GM19324 (cell line): ENCODE data around the gene SLX9.

ENCODE experiments used
- ATAC-seq: cut with Tn5 transposase; IDR thresholded peaks from one replicate; pipeline ENCODE4 v1.9.1; 2021; ENCODE audit warnings: mild to moderate bottlenecking, moderate library complexity; ENCODE audit not compliant: unreplicated experiment, low FRiP score

Gene SLX9

DNA sequence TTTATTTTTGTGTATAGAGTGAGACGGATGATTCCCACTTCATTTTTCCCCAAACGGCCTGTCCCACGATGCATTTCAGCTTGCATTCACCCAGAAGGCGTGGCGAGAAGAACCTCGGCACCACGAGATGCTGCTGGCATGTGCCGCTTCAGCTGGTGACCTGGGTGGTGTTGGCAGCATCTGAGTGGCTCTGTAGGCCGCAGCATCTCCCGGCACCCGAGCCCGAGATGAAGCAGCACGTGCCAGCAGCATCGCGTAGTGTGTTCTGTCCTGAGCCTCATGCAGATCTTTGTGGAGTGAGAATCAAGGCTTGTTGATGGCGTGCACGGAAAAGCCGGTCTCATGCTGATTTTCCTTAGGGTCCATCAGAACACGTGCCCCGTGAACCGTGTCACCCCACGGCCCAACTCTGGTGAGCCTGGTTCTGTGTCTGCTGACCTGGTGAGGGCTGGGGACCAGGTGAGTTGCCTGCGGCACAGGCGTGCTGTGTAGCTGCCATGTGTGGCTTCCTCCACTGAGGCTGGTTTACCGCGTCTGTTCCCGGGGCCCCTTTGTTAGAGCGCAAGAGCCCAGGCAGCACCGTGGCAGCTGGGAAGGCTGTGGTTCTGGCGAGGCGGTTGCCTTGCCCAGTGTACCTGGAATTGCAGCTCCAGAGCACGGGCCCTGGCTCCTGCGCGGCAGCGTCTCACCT is 16.7 kb downstream of the SLX9 start:
- ATAC-seq = no peak

DNA sequence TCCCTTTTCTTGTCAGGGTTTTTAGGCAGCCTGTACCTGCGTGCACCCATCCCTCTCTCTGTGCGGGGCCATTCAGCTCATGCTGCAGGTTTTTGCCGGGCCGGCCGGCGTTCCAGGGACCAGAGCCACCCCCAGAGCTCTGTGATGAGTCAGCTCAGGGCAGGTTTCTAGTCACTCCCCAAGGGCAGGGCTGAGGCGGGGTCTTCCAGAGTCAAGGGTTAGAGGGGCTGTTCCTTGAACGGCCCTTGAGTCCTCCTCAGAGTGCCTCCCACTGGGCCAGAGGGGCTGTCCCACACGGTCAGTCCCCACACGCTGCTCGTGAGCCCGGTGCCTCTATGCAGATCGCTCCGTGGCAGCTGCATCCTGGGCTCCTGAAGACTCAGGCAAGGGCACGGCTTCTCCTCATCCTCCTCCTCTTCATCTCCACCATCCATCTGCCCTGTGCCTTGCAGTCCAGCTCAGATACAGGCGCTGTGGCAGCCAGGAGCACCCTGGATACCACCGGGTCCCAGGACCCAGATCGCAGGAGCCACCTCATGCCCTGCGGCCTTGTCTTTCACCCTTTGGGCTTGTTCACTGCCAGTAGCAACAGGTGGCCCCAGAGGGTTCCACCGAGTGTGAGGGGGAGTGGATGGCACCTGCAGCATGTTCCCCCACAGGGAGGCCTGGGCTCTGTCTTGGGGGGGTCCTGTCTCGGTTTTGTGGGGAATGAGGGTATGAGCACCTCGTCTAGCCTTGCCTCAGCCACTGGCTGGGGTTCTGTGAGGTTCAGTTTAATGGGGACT is 17.4 kb downstream of the SLX9 start:
- no peak for ATAC-seq

DNA sequence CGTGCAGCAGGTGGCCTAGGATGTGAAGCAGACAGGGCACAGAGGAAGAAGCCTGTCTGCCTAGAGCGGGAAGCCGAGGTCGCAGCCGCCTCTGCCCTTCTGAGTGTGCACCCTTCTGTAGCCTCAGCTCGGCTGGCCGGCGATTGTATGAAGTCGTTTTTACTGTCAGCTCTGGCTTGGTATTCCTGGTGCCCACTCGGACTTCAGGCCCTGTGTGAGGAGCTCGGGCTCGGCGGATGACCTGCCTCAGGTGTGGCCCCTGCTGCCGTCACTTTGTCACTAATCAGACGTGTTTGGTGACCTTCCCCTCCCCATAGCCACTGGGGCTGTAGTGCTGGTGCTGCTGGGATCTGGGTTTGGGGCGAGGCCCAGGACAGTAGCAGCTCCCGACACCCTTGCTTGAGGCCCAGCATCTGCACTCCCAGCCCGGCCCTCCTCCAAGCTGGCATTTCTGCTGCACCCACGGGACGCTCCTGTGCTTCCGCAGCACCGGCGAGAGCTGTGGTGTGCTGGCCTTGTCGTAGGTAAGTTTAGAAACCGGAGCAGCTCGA is 18.1 kb downstream of the SLX9 start:
- no peak for ATAC-seq

DNA sequence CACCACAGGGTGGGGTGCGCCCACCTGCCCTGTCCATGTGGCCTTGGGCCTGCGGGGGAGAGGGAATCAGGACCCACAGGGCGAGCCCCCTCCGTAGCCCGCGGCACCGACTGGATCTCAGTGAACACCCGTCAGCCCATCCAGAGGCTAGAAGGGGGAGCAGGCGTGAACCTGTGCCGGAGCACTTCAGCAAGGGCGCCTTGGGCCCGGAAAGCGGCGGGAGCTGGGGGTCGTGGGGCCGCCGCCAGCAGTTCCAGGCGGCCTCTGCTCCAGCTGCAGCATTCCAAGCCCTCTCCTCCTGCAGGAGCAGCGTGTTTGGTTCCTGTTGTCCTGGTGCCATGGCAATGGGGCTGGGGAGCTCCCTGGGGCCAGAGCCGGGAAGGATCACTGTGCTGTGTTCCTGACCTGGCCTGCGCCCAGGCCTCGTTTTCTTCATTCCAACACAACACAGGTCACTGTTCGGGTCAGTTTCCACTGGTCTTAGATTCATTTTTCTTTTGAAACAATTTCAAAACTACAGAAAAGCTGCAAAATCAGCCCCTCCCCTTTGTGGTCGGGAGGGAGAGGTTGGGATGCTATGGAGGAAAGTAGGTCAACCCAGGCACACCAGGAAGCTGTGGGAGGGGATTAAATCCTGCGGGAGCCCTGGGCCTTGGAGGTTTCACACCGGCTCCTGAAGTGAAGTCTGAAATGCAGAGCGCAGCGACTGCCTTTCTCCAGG is 18.8 kb downstream of the SLX9 start:
- ATAC-seq = no peak

DNA sequence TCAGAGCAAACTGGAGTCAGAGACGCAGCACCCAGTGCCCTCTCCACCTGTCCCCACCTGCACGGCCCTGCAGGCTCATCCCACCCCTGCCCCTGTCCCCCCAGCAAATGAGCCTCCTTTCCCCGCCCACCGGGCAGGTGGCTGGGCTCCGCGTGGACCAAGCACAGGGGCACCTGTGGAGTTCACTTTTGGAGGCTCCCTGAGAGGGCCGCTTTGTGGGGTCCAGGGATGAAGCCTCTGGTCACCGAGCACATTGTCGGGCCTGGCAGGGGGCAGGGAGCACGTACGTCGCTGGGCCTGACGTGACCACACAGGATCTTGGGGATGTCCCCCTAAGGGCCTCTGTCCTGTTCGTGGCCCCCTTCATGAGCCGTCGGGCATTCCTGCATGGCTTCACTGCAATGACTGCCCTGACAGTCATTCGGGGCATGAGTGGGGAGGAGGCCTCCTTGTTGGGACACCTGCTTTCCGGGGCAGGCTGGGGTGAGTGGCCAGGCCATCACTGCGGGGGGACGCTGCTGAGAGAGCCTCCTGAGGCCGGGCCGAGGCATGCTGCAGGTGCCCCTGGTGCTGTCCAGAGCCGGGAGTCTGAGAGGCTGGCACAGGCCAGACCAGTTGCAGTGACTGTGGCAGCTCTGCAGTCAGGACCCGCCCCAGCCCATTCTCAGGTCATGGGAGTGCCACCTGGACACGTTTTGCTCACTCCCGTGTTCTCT is 19.7 kb downstream of the SLX9 start:
- no peak for ATAC-seq

DNA sequence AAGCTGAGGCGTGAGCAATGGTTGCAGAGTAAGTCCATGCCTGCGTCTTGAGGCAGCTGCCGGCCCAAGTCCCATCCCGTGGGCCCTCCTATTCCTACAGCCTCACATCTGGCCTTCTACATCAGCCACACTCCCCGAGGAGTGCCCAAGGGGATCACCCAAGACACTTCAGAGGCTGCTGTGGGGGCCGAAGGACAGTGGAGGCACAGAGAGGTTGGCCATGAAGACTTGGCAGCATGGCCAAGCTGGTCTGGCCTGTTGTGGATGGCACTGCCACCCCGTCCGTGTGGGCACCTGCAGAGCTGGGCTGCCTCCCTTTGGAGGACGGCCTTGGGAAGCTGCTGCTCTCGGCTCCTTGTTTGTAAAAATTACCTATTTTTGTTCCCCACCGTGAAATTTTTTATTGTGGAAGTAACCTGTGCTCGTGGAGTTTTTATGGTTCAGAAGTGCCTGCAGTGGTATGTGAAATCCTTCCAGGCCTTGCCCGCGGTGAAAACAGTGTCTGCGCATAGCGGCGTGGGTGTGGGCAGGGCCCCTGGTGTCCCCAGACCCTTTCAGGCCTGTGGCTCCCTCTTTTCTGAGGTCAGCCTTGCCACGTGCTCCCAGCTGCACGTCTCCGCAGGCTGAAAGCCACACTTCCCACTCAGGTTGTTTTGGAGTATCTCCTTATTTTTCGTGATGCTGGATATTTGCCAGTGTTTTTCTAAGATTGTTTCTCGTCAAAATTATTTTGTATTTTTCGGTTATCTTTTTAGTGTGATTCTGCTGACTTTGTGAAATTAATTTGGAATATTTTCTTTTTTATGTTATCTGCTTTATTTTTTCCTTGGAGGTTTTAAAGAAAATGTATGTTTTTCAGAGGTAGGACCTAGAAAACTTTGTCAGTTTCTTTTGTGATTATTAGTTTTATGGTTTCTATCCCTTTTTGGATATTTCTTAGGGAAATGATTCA is 20.6 kb downstream of the SLX9 start:
- no peak for ATAC-seq

DNA sequence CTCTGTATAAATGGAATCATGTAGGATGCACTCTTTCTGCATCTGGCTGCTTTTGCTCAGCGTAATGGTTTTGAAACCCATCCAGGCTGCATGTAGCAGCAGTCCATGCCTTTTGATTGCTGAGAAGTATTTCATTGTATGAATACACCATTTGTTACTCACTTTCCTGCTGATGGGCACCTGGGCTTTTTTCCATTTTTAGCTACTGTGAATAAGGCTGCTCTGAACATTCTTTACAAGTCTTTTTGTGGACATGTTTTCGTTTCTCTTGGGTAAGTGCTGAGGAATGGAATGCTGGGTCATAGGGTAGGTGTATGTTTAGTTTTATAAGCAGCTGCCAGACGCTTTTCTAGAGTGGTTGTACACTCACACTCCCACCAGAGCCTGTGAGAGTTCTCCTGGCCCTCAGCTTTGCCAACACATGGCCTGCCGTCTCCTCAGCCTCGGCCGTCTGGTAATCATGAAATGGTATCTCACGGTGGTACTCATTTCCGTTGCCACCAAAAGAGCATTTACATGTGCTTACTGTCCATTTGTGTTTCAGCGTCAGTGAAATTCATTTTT is 22.7 kb downstream of the SLX9 start:
- ATAC-seq = no peak

DNA sequence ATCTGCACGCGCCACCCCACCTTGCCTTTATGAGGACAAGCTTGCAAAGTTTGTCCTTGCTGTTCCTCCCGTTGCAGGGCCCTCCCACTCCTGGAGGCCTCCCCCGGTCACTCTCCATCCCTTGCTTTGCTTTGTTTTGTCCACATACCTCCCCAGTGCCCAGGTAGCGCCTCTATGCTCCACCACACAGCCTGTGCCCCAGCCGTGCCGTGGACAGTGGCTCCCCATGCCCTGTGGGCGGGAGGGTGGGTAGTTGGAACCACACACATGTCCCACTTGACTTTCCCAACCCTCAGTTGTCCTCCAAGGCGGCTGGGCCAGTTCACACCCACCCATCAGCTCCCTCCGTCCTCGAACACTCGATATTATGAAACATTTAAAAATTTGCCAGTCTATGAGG is 24.6 kb downstream of the SLX9 start:
- no peak for ATAC-seq

DNA sequence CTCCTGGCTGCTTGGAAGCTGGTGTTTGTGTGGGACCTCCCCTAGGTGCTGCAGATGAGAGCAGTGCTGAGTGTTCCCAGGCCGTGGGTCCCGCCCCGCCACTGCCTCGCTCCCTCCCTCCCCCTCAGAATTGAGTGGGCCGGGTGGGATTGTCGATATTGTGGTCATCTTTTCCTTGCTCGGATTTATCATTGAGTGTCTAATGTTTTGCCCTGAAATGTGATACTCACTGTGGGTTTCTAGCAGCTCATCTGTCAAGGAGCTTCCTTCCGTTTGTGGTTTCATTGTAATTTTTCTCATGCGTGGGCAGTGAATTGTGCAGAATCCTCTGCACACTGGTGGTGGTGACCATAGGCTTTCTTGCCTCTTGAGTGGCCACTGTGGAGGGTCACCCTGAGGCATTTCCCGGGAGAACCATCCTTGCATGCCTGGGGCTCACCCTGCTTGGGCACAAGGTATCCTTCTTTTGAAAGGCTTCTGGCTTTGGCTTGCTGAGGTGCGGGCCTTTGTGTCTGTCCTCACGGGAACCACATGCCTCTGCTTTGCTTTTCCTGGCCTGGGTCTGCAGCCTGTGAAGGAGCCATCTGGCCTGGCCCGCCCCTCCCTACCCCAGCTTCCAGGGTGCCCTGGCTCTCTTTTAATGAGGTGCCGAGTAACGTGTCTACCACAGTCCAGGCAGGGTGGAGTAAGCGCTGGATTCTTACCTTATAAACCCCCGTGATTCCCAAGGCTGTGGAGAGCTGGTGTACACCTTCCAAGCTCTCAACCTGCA is 25.6 kb downstream of the SLX9 start:
- no peak for ATAC-seq

DNA sequence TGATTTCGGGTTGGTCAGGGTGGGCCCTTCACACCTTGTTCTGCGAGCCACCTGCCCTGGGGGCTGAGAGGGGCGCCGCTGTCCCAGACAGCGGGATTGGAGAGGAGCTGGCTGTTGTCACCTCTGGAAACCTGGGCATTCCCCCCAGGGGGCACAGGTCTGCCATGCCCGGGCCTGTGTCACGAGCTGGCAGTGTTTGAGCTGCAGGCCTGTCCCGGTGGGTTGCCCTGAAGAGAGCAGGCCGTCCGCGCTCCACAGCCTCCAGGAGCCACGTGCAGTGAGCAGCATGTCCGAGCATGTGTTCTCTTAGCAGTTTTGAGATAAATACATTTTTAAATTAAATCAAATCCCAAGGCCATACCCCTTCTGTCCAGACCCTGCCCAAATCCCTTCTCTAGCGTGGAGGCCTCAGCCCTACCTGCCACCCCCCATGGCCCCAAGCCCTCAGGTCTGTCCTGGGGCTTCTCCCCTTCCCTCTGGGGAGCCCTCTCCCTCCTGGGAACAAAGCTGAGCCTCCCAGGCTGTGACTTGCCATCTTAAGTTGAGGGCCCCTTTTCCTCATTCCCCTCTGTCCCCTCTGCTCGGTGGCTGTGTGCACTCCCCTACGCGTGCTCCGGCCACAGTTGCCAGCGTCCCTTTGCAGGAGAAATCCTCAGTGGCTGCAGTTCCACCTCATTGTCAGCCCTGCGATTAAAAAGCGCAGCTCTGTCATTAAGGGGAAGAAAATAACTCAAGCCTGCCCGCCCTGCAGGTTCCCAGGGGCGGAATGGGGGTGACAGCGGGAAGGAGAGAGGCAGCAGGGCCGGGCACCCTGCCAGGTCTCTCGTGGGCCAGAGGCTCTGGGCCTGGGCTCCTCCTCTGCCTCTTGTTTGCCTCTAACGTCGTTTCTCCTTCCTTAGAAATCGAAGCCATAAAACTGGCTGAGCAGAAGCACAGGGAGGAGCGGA is 26.6 kb downstream of the SLX9 start:
- no peak for ATAC-seq

DNA sequence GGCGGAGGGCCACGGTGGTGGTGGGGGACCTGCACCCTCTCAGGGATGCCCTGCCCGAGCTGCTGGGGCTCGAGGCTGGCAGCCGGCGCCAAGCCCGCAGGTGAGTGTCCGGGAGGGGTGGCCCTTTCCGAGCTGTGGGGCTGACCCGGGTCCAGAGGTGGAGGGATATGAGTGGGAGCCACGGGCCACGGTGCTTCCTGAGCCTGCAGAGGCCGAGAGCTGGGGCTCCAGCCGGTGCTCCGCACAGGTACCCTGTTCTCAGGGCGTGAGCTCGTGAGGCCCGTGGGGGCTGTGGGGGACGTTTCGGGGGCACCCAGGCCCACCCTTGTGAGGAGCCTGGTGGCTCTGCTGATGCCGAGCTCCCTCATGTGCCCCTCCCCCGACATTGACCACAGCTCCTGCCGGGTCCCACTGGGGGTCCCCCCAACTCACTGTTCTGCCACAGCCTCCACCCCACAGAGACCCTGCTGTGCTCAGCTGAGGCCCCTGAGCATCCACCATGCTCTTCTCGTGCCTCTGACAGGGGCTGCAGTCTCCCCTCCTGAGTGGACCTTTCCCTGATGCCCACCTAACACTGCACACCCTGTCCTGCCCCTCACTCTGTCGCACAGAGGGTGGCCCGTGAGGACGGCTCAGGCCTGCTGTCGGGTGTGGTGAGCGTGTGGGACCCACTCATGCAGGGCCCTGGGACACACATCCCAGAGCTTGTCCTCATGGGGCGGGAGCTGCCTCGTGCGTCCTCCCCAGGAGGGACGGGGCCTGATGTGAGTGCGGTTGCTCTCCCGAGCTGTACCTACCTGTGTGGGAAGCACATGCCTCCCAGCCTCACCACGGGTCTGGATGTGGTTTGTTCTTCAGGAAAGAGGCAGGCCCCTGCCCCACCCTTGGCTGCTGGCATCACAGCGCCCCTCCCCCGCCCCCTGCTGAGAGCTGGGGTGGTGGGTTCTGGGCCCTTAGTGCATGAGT is 27.5 kb downstream of the SLX9 start:
- ATAC-seq = no peak

DNA sequence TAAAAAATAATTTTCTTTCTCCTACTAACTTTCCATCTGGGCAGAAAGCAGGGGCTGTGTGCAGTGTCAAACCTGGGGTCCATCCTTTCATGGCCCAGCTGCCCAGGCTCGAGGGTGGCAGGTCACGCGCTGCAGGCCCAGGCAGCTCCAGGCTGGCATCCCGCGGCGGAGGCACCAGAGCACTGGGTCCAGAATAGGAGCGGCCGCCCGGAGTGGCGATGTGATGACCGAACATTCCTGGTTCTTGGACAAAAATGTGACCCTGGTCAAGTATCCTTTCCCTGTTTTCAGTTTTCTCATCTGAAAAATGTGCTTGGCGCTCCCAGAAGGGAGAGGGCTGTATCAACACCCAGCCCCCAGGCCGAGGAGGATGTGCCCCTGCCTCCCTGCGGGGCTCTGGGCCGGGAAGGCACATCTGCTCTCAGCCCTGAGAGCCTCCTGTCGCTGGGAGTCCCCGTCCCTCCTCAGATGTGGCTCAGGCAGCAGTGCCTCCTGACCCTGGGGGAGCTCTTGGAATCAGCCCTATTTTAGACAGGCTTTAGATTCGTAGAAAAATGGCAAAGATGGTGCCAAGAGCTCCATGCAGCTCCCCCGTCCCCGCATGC is 29.3 kb downstream of the SLX9 start:
- no peak for ATAC-seq

DNA sequence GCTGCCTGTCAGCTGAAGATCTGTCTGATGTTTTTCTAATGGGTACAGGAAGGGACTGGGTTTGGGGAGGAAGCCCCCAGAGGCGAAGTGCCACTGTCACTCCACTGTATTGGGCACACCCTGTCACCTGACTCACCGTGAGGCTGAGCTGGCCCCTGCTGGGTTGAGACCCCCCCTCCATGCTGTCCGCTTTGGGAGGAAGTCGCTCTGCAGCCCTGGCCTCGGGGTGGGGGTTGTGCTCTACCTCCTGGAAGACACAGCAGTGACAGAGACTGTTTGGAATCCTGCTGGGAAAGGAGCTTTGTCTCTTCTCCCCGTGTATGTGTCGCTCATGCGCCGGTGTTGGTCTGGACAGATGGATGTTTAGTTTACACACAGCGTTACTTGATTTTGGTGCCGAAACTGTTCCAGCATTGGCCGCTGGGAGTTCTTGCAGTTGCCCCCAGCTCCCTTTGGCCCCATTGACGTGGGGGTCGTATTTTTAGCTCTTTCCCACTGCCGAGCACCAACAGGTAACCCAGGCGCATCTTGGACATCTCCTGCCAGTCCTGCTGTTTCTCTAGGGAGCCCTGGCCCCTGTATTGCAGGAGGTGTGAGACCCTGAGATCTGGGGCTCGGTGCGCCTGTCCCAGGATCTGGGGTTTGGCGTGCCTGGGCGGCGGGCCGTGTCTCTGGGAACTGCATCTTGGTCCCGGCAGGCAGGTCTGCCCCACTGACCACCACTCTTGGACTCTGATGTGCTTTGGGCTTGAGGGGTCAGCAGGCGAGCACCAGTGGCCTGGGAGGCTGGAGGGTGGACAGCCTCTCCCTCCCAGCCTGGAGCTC is 30.3 kb downstream of the SLX9 start:
- ATAC-seq = no peak

DNA sequence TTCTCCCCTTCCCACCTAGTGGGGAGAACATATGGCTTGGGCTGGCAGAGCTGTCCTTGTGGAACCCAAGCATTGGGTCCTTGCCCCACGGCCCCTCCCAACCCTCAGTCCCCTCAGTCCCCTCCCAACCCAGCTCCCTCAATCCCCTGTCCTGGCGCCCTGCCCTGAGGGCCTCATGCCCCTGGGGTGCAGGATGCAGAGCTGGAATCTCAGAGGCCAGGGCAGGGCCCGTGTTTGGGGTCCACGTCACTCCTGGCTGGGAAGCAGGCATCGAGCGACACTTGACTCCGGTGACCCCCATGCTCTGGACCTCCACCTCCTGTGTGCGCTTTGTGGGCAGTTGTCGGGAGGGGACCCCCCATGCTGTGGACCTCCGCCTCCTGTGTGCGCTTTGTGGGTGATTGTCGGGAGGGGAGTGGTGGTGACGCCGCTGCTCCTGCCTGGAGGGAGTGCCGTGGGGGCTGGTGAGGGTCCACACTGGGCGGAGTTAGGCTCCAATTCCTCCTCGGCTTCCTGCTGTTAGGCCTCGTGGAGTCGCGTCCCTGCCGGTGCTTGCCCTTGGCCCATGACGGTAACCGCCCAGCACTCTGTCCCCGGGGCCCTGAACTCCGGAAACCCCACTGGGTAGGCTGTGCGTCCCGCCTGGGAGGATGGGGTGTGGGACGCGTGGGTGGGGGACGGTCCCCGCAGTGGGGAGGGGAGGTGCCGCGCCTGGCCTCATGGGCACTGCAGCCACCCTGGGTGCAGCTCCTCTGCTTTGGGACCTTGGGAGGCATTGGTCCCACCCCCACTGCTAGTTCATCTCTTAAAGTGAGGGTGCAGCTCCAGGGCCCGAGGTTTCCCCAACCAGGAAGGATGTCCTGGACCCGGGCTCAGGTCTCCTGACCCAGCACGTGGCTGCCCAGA is 31.2 kb downstream of the SLX9 start:
- ATAC-seq = no peak
